K562 (cell line): ENCODE results near the gene HSD17B3. TPM values are rescaled to one million over a fixed set of nuclear protein-coding genes. Genes with fewer than 3 reads are reported as not detected.

ENCODE experiments used
- ATAC-seq: fragments of 200-7000 bp; cut with Tn5 transposase; 3 replicates; pipeline ENCODE4 v1.9.1; 2020; ENCODE audit warnings: moderate library complexity
- BruUV-seq: library from RNA; stranded (reverse); fragments of 400-500 nt; replicated peaks from 2 replicates; lab custom pipeline; 2021; lab: Mats Ljungman, UMichigan
- CTCF ChIA-PET: fragments of 300-600 bp; formaldehyde crosslinking; extraction: SDS; loops from one replicate; lab custom pipeline; 2021; ENCODE audit warnings: low intra/inter-chr PET ratio; lab: Yijun Ruan, JAX
- POLR2A ChIA-PET: fragments of 300-600, 350-650 bp; sonication (Branson Sonifier 250); formaldehyde crosslinking; extraction: SDS; loops from one replicate; lab custom pipeline; 2021; ENCODE audit warnings: antibody characterized with exemption, inconsistent platforms; lab: Yijun Ruan, JAX
- DNase-seq, 4 experiments: peaks; one replicate each; pipeline versions ENCODE4 v3.0.0 to v3.0.0-alpha.2; 2011 to 2018; ENCODE audit warnings: low spot score in 3 of 4, mixed read lengths in 3 of 4; ENCODE audit errors: extremely low read depth in 1 of 4
- FAIRE-seq: peaks from 2 replicates; lab custom pipeline; 2011; peaks lifted over from hg19 to GRCh38; lab: Jason Lieb, UNC
- H2AFZ ChIP-seq: 2 replicates; pipeline ENCODE4 v1.6.0; 2011; ENCODE audit warnings: low read depth, low read length, control low read depth, inconsistent platforms
- H3K27ac ChIP-seq: fragments of 200-600 bp; 3 replicates; pipeline ENCODE4 v1.8.0; 2011; ENCODE audit warnings: low read depth, mild to moderate bottlenecking, control low read depth, inconsistent platforms, low read length, moderate library complexity, mixed read lengths; ENCODE audit errors: extremely low read depth
- H3K27me3 ChIP-seq, 2 experiments: fragments of 300-600 bp in 1 of 2; 2 replicates in 1 of 2; 3 replicates in 1 of 2; pipeline versions ENCODE4 v1.6.0 to v1.8.0; 2011; ENCODE audit warnings: inconsistent platforms in 2 of 2, low read length in 2 of 2, mild to moderate bottlenecking in 1 of 2, mixed read lengths in 1 of 2, moderate library complexity in 1 of 2; ENCODE audit not compliant: control insufficient read depth in 2 of 2, insufficient read depth in 2 of 2
- H3K36me3 ChIP-seq: fragments of 300-600 bp; 3 replicates; pipeline ENCODE4 v1.8.0; 2011; ENCODE audit warnings: mild to moderate bottlenecking, low read length, inconsistent platforms; ENCODE audit not compliant: control insufficient read depth, insufficient read depth
- H3K4me1 ChIP-seq, 2 experiments: fragments of 200-600 bp in 1 of 2; replicated peaks in 1 of 2; 2 replicates in 1 of 2; 3 replicates in 1 of 2; pipeline versions ENCODE4 v1.5.1 to v1.8.0; 2011; ENCODE audit warnings: inconsistent platforms in 2 of 2, low read length in 2 of 2, mild to moderate bottlenecking in 1 of 2, mixed read lengths in 1 of 2, moderate library complexity in 1 of 2; ENCODE audit not compliant: control insufficient read depth in 2 of 2, insufficient read depth in 2 of 2
- H3K4me2 ChIP-seq: 2 replicates; pipeline ENCODE4 v1.6.1; 2011; ENCODE audit warnings: low read length, control low read depth, inconsistent platforms, mixed read lengths; ENCODE audit not compliant: insufficient read depth
- H3K4me3 ChIP-seq: fragments of 200-600 bp; sonication (generic), shearing (Covaris generic); 2 replicates; pipeline ENCODE4 v1.5.1; 2016; ENCODE audit warnings: control low read depth, inconsistent platforms
- H3K79me2 ChIP-seq: fragments of 200-600 bp; 3 replicates; pipeline ENCODE4 v1.8.0; 2011; ENCODE audit warnings: low read length, inconsistent platforms; ENCODE audit not compliant: control insufficient read depth, insufficient read depth
- H3K9ac ChIP-seq, 2 experiments: 2 replicates each; pipeline versions ENCODE4 v1.6.0 to v1.6.1; 2011; ENCODE audit warnings: low read depth in 2 of 2, low read length in 2 of 2, control low read depth in 1 of 2, inconsistent platforms in 1 of 2, mild to moderate bottlenecking in 1 of 2, mixed read lengths in 1 of 2; ENCODE audit not compliant: insufficient read depth in 1 of 2
- H3K9me1 ChIP-seq: one replicate; pipeline ENCODE4 v1.6.0; 2011; ENCODE audit warnings: inconsistent platforms, mild to moderate bottlenecking, low read length, moderate library complexity; ENCODE audit not compliant: control insufficient read depth, insufficient read depth
- H3K9me3 ChIP-seq: replicated peaks from 2 replicates; pipeline ENCODE4 v1.5.1; 2011; ENCODE audit warnings: low read depth, low read length, inconsistent platforms; ENCODE audit not compliant: control insufficient read depth, insufficient read depth
- H4K20me1 ChIP-seq: replicated peaks from 2 replicates; pipeline ENCODE4 v1.6.1; 2011; ENCODE audit warnings: low read length, inconsistent platforms, mixed read lengths; ENCODE audit not compliant: control insufficient read depth, insufficient read depth
- ATF7 ChIP-seq: fragments of 450-650 bp; IDR thresholded peaks from 2 replicates; pipeline ENCODE4 v1.7.1; 2014; ENCODE audit warnings: mild to moderate bottlenecking, moderate library complexity
- BACH1 ChIP-seq: fragments of 200-800 bp; sonication (Bioruptor generic); IDR thresholded peaks from 2 replicates; pipeline ENCODE4 v1.6.1; 2016; ENCODE audit warnings: missing genetic modification characterization, missing compliant biosample characterization
- L3MBTL2 ChIP-seq: fragments of 450-650 bp; IDR thresholded peaks from 2 replicates; pipeline ENCODE4 v1.6.1; 2016; ENCODE audit warnings: mild to moderate bottlenecking, moderate library complexity
- MXI1 ChIP-seq: IDR thresholded peaks from 2 replicates; pipeline ENCODE4 v1.6.1; 2011; ENCODE audit warnings: low read depth, mild to moderate bottlenecking, improper control_type of control experiment, low read length
- MYBL2 ChIP-seq, 2 experiments: fragments of 450-650 bp in 1 of 2; sonication (generic) in 1 of 2; formaldehyde crosslinking in 1 of 2; IDR thresholded peaks; 2 replicates each; pipeline versions ENCODE4 v1.6.1 to v1.8.1; 2017 to 2022; ENCODE audit warnings: borderline replicate concordance in 1 of 2, inconsistent platforms in 1 of 2, low read depth in 1 of 2, mild to moderate bottlenecking in 1 of 2, missing genetic modification reagents in 1 of 2, moderate library complexity in 1 of 2
- PTTG1 ChIP-seq: fragments of 450-650 bp; IDR thresholded peaks from 2 replicates; pipeline ENCODE4 v1.6.1; 2016; ENCODE audit warnings: low read depth, mild to moderate bottlenecking, missing genetic modification characterization, missing compliant biosample characterization
- TEAD1 ChIP-seq, 2 experiments: fragments of 450-650 bp in 1 of 2; sonication (generic) in 1 of 2; formaldehyde crosslinking; IDR thresholded peaks; 2 replicates each; pipeline versions ENCODE4 v1.4.0 to v1.8.0; 2020 to 2022; ENCODE audit warnings: mild to moderate bottlenecking in 2 of 2, missing genetic modification reagents in 1 of 2
- TEAD4 ChIP-seq, 2 experiments: sonication (generic) in 1 of 2; formaldehyde crosslinking in 1 of 2; IDR thresholded peaks; 2 replicates each; pipeline versions ENCODE4 v1.6.1 to v1.8.0; 2012 to 2022; ENCODE audit warnings: borderline replicate concordance in 1 of 2, inconsistent platforms in 1 of 2, low read length in 1 of 2, mild to moderate bottlenecking in 1 of 2, missing genetic modification reagents in 1 of 2
- ZNF311 ChIP-seq: fragments of 250-450 bp; sonication (Bioruptor Pico); IDR thresholded peaks from 2 replicates; pipeline ENCODE4 v1.4.0; 2020; ENCODE audit warnings: mild to moderate bottlenecking, moderate library complexity
- ZNF431 ChIP-seq: sonication (generic); formaldehyde crosslinking; IDR thresholded peaks from 2 replicates; pipeline ENCODE4 v1.8.0; 2022; ENCODE audit warnings: mild to moderate bottlenecking, missing genetic modification reagents
- ZNF584 ChIP-seq: fragments of 200-800 bp; sonication (Bioruptor generic); IDR thresholded peaks from 2 replicates; pipeline ENCODE4 v1.6.1; 2016; ENCODE audit warnings: low read depth, mild to moderate bottlenecking, missing genetic modification characterization, missing compliant biosample characterization
- ZNF668 ChIP-seq: fragments of 250-450 bp; sonication (Bioruptor Pico); IDR thresholded peaks from 2 replicates; pipeline ENCODE4 v1.8.0; 2022; ENCODE audit warnings: mild to moderate bottlenecking, inconsistent platforms
- ZNF764 ChIP-seq: fragments of 250-450 bp; sonication (Bioruptor Pico); IDR thresholded peaks from 2 replicates; pipeline ENCODE4 v1.4.0; 2020; ENCODE audit warnings: low read depth, mild to moderate bottlenecking, moderate library complexity
- ZNF79 ChIP-seq: fragments of 250-450 bp; sonication (Bioruptor Pico); IDR thresholded peaks from 2 replicates; pipeline ENCODE4 v1.4.0; 2020; ENCODE audit warnings: low read depth, mild to moderate bottlenecking, moderate library complexity
- ZSCAN32 ChIP-seq: fragments of 450-650 bp; formaldehyde crosslinking; IDR thresholded peaks from 2 replicates; pipeline ENCODE4 v1.4.0; 2020; ENCODE audit warnings: mild to moderate bottlenecking, moderate library complexity
- WGBS: fragments of 100-300 bp; shearing (Covaris generic); methylation state at CpG from one replicate; pipeline ENCODE4 v1.1.6; 2016; ENCODE audit warnings: low coverage, mixed read lengths; ENCODE audit not compliant: insufficient coverage; ENCODE audit errors: missing lambda C conversion rate; 5-methylcytosine and 5-hydroxymethylcytosine counted together
- in situ Hi-C: fragments of 300-500 bp; cut with MboI; formaldehyde crosslinking; loops from 4 replicates; pipeline ENCODE4 v1.15.0; 2018; ENCODE audit warnings: inconsistent platforms, mixed read lengths
- intact Hi-C: fragments of 100-400 bp; cut with micrococcal nuclease; formaldehyde crosslinking; loops from 2 replicates; pipeline ENCODE4 v1.14.2; 2022
- polyA plus RNA-seq, 8 experiments: library from polyadenylated mRNA; depleted of rRNA in 4 of 8; stranded (reverse) in 5 of 8; unstranded in 3 of 8; fragments of >200 nt; fragmentation: Nextera tagmentation in 2 of 8; fragmentation: Illumina TruSeq in 1 of 8; extraction: Ambion mirVana in 2 of 8; extraction: Trizol in 1 of 8; gene quantifications; 2 replicates each; pipeline versions ENCODE4 v1.2.1 to v1.2.3, GENCODE V29; 2011 to 2014; ENCODE audit warnings: inconsistent platforms in 1 of 8, missing spikeins in 1 of 8
- total RNA-seq, 7 experiments: library from RNA; depleted of rRNA in 6 of 7; stranded (reverse); fragments of >200 nt in 6 of 7; fragmentation: Illumina TruSeq in 2 of 7; extraction: Trizol in 2 of 7; gene quantifications; 2 replicates each; pipeline versions ENCODE4 v1.2.1 to v1.2.3, GENCODE V29; 2011 to 2021; ENCODE audit warnings: low replicate concordance in 1 of 7
- TF ChIP-seq, protein P1 (sequence below): IDR thresholded peaks from 3 replicates; pipeline ENCODE4 v1.6.1; 2011; ENCODE audit warnings: borderline replicate concordance, mild to moderate bottlenecking, moderate library complexity; ENCODE audit not compliant: insufficient read length; ENCODE audit errors: extremely low read depth
- TF ChIP-seq, protein P2 (sequence below): sonication (generic); formaldehyde crosslinking; IDR thresholded peaks from 2 replicates; pipeline ENCODE4 v1.8.0; 2022; ENCODE audit warnings: mild to moderate bottlenecking, missing genetic modification reagents

HSD17B3 gene
- total and polyA plus RNA-seq, 9 of the 15 experiments (the other 6 are each of a cell fraction or from before 2014, with no cell fraction given), result not detected

GRCh38 chr9:96253059-96253696 is 48.8 kb downstream of the HSD17B3 start:
- H3K79me2 ChIP-seq, result peaks cover 8% of the 10 kb centered on the region; the same call in 2 of the 3 replicates
- ATAC-seq, result peak; percentile 68
- H2AFZ ChIP-seq, result peak overlapping the region; percentile 76
- DNase-seq, result peak in 3 of 4 experiments; percentile 17 to 74 (median 53)
- peak overlapping the region; percentile 8; the same call in 1 of the 2 replicates for H3K4me2 ChIP-seq
- peaks cover 5 to 13% of the 10 kb centered on the region in 2 experiments; a peak in 3 of 5 replicates for H3K4me1 ChIP-seq
- BruUV-seq, result no TSS peak
- CTCF ChIA-PET, result no interaction called here
- 44% methylated on average over 11 of the region's 11 CpGs for WGBS
- H3K27me3 ChIP-seq, result no peaks in the 10 kb centered on the region
- H4K20me1 ChIP-seq, result no peaks in the 10 kb centered on the region
- in situ Hi-C loops (no loop called here), intact Hi-C loops (no loop called here)
- H3K9me3 ChIP-seq, result no peaks in the 10 kb centered on the region
- FAIRE-seq, result peak; percentile 60
- H3K9ac ChIP-seq, result no peak overlapping the region
- POLR2A ChIA-PET, result no interaction called here
- no peaks in the 10 kb centered on the region for H3K9me1 ChIP-seq
- no peak overlapping the region for H3K4me3 ChIP-seq
- H3K36me3 ChIP-seq, result no peaks in the 10 kb centered on the region
- peak overlapping the region; percentile 1; the same call in 1 of the 3 replicates for H3K27ac ChIP-seq
- no peak for TF ChIP-seq MYBL2 (IDR thresholded peaks at IDR 0.05; ENCODE audit: low read depth)
- TF ChIP-seq MYBL2 (CRISPR knock-in tag; IDR thresholded peaks at IDR 0.05; ENCODE audit: borderline replicate concordance), result no peak
- 0 out of 2 replicates have a peak, but pooled peaks have one; percentile 3 for TF ChIP-seq ZNF79 (CRISPR knock-in tag)
- peak; percentile 85 for TF ChIP-seq ATF7
- TF ChIP-seq ZNF584, result peak; percentile 76; the same call in 1 of the 2 replicates
- TF ChIP-seq, protein P1, sequence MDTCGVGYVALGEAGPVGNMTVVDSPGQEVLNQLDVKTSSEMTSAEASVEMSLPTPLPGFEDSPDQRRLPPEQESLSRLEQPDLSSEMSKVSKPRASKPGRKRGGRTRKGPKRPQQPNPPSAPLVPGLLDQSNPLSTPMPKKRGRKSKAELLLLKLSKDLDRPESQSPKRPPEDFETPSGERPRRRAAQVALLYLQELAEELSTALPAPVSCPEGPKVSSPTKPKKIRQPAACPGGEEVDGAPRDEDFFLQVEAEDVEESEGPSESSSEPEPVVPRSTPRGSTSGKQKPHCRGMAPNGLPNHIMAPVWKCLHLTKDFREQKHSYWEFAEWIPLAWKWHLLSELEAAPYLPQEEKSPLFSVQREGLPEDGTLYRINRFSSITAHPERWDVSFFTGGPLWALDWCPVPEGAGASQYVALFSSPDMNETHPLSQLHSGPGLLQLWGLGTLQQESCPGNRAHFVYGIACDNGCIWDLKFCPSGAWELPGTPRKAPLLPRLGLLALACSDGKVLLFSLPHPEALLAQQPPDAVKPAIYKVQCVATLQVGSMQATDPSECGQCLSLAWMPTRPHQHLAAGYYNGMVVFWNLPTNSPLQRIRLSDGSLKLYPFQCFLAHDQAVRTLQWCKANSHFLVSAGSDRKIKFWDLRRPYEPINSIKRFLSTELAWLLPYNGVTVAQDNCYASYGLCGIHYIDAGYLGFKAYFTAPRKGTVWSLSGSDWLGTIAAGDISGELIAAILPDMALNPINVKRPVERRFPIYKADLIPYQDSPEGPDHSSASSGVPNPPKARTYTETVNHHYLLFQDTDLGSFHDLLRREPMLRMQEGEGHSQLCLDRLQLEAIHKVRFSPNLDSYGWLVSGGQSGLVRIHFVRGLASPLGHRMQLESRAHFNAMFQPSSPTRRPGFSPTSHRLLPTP, result peak; percentile 74
- TF ChIP-seq ZNF764 (CRISPR knock-in tag), result no peak
- TF ChIP-seq BACH1 (tag), result peak; percentile 28; the same call in 1 of the 2 replicates
- 0 out of 2 replicates have a peak, but pooled peaks have one; percentile 37 for TF ChIP-seq ZNF431
- 0 out of 2 replicates have a peak, but pooled peaks have one; percentile 43 for TF ChIP-seq ZNF668 (CRISPR knock-in tag)
- no peak for TF ChIP-seq MXI1
- 0 out of 2 replicates have a peak, but pooled peaks have one; percentile 19 for TF ChIP-seq ZNF311 (CRISPR knock-in tag)
- peak; percentile 48; the same call in 1 of the 2 replicates for TF ChIP-seq TEAD4 (IDR thresholded peaks at IDR 0.05; ENCODE audit: low read length)
- TF ChIP-seq TEAD4 (CRISPR knock-in tag; IDR thresholded peaks at IDR 0.05; ENCODE audit: borderline replicate concordance), result no peak
- TF ChIP-seq, protein P2, sequence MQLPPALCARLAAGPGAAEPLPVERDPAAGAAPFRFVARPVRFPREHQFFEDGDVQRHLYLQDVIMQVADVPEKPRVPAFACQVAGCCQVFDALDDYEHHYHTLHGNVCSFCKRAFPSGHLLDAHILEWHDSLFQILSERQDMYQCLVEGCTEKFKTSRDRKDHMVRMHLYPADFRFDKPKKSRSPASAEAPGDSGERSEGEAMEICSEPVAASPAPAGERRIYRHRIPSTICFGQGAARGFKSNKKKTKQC, result peak; percentile 92
- TF ChIP-seq L3MBTL2, result peak; percentile 100
- 0 out of 4 replicates have a peak, but pooled peaks of 1 of the 2 experiments have one; percentile 38 for TF ChIP-seq TEAD1 (CRISPR knock-in tag; IDR thresholded peaks at IDR 0.05)
- peak; percentile 86 for TF ChIP-seq ZSCAN32
- no peak for TF ChIP-seq PTTG1
